HG03571 (cell line): ENCODE results near the gene CDH8.
"Not testable (repeated sequence)": the region's sequence is repeated elsewhere in the genome, so short reads cannot be mapped to it uniquely, and the experiment has no call there.

ENCODE experiments used
- ATAC-seq: cut with Tn5 transposase; IDR thresholded peaks from one replicate; pipeline ENCODE4 v1.9.1; 2021; ENCODE audit not compliant: unreplicated experiment

CDH8 gene

GRCh38 chr16:61797296-61797795 lies 238.9 kb downstream of the CDH8 start:
- no peak for ATAC-seq

- no peak for ATAC-seq
Observed at GRCh38 chr16:61792194-61792909, 243.9 kb downstream of the CDH8 start.

- no peak for ATAC-seq
Observed at GRCh38 chr16:61791464-61791863, 244.8 kb downstream of the CDH8 start.

GRCh38 chr16:61781855-61782254 lies 254.4 kb downstream of the CDH8 start:
- not testable (repeated sequence) for ATAC-seq

GRCh38 chr16:61780161-61780560 lies 256.1 kb downstream of the CDH8 start:
- ATAC-seq: no peak

- ATAC-seq: no peak
Observed at GRCh38 chr16:61770301-61770700, 265.9 kb downstream of the CDH8 start.

- no peak for ATAC-seq
Observed at GRCh38 chr16:61763991-61764390, 272.2 kb downstream of the CDH8 start.

- no peak for ATAC-seq
Observed at GRCh38 chr16:61763013-61763412, 273.2 kb downstream of the CDH8 start.

- ATAC-seq: no peak
Observed at GRCh38 chr16:61730997-61731396, 305.2 kb downstream of the CDH8 start.

GRCh38 chr16:61726701-61727100 lies 309.5 kb downstream of the CDH8 start:
- no peak for ATAC-seq

- no peak for ATAC-seq
Observed at GRCh38 chr16:61726125-61726524, 310.1 kb downstream of the CDH8 start.

- ATAC-seq: no peak
Observed at GRCh38 chr16:61721544-61721943, 314.7 kb downstream of the CDH8 start.

GRCh38 chr16:61715393-61715792 lies 320.8 kb downstream of the CDH8 start:
- no peak for ATAC-seq

GRCh38 chr16:61713787-61714186 lies 322.5 kb downstream of the CDH8 start:
- ATAC-seq: no peak

- ATAC-seq: not testable (repeated sequence)
Observed at GRCh38 chr16:61699640-61700039, 336.6 kb downstream of the CDH8 start.

GRCh38 chr16:61684541-61684940 lies 351.7 kb downstream of the CDH8 start:
- no peak for ATAC-seq

- ATAC-seq: no peak
Observed at GRCh38 chr16:61681673-61682072, 354.6 kb downstream of the CDH8 start.

- no peak for ATAC-seq
Observed at GRCh38 chr16:61681124-61681523, 355.1 kb downstream of the CDH8 start.

GRCh38 chr16:61678182-61678581 lies 358.1 kb downstream of the CDH8 start:
- ATAC-seq: no peak

- ATAC-seq: no peak
Observed at GRCh38 chr16:61677776-61678175, 358.5 kb downstream of the CDH8 start.

- no peak for ATAC-seq
Observed at GRCh38 chr16:61676740-61677139, 359.5 kb downstream of the CDH8 start.

GRCh38 chr16:61671161-61671560 lies 365.1 kb downstream of the CDH8 start:
- no peak for ATAC-seq

GRCh38 chr16:61665512-61665911 lies 370.7 kb downstream of the CDH8 start:
- ATAC-seq: no peak
